ENCODE measurements around the gene TSPAN5. TPM values are rescaled to one million over a fixed set of nuclear protein-coding genes. Genes with fewer than 3 reads are reported as not detected.
A peak's percentile ranks its signal among the peaks of the same experiment; 100 is the strongest.

TSPAN5 gene
- total RNA-seq, 1 donor from 2014 or later = 35.4 TPM

DNA sequence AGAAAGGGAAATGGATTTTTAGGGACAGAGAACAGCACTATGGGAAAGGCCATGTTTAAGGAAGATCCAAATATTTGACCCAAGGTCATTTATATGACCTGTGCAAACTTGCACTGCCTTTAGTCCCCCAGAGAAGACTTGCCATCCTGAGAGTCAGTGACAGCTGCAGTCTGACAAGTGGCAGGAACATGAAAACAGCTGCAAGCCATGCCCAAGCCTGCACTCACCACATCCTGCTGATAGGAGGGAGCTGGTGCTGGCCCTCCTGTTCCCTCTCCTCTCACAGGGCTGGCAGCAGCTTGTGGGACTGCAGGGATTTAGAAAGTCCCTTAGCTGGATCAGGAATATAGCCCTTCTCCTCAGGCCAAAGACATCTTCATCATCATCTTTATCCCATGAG, 209.5 kb downstream of the TSPAN5 start:
- DNase-seq = peak; percentile 92

DNA sequence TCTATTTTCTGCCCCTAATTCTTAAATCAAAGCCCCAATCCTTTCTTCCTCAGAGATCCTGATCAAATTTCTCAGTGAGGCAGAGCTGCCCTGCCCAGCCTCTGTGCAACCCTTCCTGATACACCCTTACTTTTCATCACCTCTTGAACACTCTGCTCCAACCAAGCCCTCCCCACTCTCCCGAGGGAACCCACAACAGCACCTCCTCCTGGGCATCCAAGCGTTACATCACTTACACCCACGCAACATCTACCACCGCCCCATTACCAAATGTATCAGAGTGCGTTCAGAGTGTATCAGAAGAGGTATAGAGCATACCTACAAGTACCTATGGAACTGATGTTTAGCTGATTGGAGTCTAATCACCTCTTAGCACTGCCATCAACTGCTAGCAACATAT, 210.8 kb downstream of the TSPAN5 start:
- DNase-seq = no peak

GRCh38 chr4:98446499-98447375, 211.7 kb downstream of the TSPAN5 start:
- no peak for DNase-seq

DNA sequence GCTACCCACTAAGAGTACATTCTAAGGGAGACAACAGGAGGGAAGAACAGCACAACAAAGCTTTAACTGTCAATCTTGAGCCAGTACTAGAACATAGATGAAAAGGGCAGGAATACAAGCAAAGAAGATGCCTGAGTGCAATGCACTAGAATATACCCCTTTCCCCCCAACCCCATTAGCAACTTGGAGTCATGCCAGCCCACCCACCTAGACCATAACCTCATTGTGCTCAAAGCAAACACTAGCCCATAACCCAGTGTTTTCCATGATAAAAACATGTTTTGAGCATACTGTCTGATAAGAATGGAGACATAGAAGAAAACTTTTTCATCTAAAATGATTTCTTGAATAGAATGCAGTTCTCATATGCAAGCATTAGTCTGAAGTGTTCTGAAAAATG, 214.0 kb downstream of the TSPAN5 start:
- DNase-seq = no peak

- DNase-seq = no peak
Measured at GRCh38 chr4:98434816-98435215, 223.6 kb downstream of the TSPAN5 start.

- DNase-seq = no peak
Measured at GRCh38 chr4:98433691-98434090, 224.7 kb downstream of the TSPAN5 start.

DNA sequence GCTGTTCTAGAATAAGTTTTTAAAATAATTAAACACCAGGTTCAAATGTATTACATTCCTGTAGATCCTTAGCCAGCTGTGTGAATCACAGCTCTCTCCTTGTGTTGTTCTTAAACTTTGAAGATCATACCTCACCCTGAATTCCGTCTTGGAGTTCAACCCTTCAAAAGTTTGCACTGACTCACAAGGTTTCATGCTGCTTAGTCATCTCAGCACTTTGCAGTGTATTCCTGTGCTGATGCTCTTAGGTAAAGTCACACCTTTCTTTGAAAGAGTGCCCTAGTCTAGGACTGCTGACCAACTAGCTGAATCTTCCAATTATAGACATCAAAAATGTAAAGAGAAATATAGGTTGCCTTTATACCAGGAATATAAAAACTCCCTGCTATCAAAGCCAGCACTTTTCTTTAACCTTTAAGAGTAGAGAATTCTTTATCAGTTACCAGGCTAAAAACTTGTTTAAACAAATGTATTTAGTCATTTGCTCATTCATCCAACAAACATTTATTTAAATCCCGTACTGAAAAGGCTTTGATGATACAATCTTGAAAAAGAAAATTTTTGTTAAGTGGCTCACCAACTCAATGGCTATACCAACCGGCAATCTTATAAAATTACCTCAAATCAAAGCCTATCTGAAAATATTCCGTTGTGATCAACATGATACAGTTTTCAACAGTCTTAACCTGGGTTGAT, 227.6 kb downstream of the TSPAN5 start:
- DNase-seq = no peak

DNA sequence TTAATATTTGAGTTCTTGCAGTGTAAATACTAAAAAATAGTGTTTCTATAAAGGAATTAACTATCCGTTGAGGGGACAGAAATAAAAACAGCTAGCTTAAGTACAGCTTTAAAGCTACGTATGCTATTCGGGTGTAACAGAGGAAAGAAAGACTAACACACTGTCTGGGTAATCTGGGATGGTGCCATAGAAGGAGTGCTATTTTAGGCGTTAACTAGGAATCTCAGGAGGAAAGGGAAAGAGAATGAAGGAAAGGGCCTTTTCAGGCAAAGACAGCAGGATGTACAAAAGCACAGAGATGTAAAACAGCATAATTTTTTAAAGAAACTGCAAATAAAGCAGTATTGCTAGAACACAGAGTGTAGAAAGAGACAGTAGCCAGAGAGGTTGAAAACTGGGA, 235.4 kb downstream of the TSPAN5 start:
- DNase-seq = no peak

DNA sequence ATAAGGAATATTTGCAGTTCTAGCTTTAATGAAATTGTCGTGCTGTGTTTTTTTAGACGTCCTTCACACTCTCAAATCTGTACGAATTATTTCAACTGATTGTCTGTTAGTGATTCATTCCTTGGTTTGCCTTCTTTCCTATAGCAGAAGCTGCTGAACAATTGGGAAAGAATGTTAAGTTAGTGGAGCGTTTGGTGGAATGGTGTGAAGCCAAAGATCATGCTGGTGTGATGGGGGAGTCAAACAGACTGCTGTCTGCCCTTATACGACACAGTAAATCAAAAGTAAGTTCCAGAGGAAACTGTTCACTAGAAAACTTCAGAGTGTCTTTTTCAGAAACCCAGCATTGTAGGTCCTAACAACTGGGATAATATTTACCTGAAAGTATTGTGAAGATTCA, 237.3 kb downstream of the TSPAN5 start:
- no peak for DNase-seq
